ENCODE data around the gene TIMP2.

The TIMP2 gene

GRCh38 chr17:78876094-78876597, 49.0 kb downstream of the TIMP2 start:
- in situ Hi-C loops (cut with HindIII; ENCODE audit: low sequenced_read_pairs) = no loop called here
- DNase-seq (ENCODE audit: low read depth, low spot score) = no peak
- no peak overlapping the region for H3K4me3 ChIP-seq (ENCODE audit: low read depth, low read length)
- no peak for TF ChIP-seq CTCF (IDR thresholded peaks at IDR 0.05; ENCODE audit: low read depth, low read length)

GRCh38 chr17:78875363-78876093, 49.7 kb downstream of the TIMP2 start:
- no peak for TF ChIP-seq CTCF (IDR thresholded peaks at IDR 0.05; ENCODE audit: low read depth, low read length)
- peak; percentile 47 for DNase-seq (ENCODE audit: low read depth, low spot score)
- in situ Hi-C loops (cut with HindIII; ENCODE audit: low sequenced_read_pairs) = no loop called here
- H3K4me3 ChIP-seq (ENCODE audit: low read depth, low read length) = no peak overlapping the region

GRCh38 chr17:78873519-78874340, 51.5 kb downstream of the TIMP2 start:
- TF ChIP-seq CTCF (IDR thresholded peaks at IDR 0.05; ENCODE audit: low read depth, low read length) = no peak
- H3K4me3 ChIP-seq (ENCODE audit: low read depth, low read length) = no peak overlapping the region
- in situ Hi-C loops (cut with HindIII; ENCODE audit: low sequenced_read_pairs) = no loop called here
- peak; percentile 82 for DNase-seq (ENCODE audit: low read depth, low spot score)

- in situ Hi-C loops (cut with HindIII; ENCODE audit: low sequenced_read_pairs) = no loop called here
- DNase-seq (ENCODE audit: low read depth, low spot score) = no peak
- H3K4me3 ChIP-seq (ENCODE audit: low read depth, low read length) = no peak overlapping the region
Observed at GRCh38 chr17:78872486-78872885, 52.7 kb downstream of the TIMP2 start.

GRCh38 chr17:78870621-78871020, 54.6 kb downstream of the TIMP2 start:
- in situ Hi-C loops (cut with HindIII; ENCODE audit: low sequenced_read_pairs) = no loop called here

More at GRCh38 chr17:78872486-78872885, 52.7 kb downstream of the TIMP2 start:
- no peak for TF ChIP-seq CTCF (IDR thresholded peaks at IDR 0.05; ENCODE audit: low read depth, low read length)

More at GRCh38 chr17:78870621-78871020, 54.6 kb downstream of the TIMP2 start:
- no peak for DNase-seq (ENCODE audit: low read depth, low spot score)
- no peak overlapping the region for H3K4me3 ChIP-seq (ENCODE audit: low read depth, low read length)
- TF ChIP-seq CTCF (IDR thresholded peaks at IDR 0.05; ENCODE audit: low read depth, low read length) = no peak

Data from astrocyte of the spinal cord (primary cell).